Activated CD8-positive, alpha-beta T cell treated with anti-CD3 and anti-CD28 coated beads for 36 hours (primary cell): Measurements from ENCODE around the gene FXYD5. TPM values are rescaled to one million over a fixed set of nuclear protein-coding genes. Genes with fewer than 3 reads are reported as not detected.

Experiments used
- ATAC-seq: fragments of 200-7000 bp; cut with Tn5 transposase; one replicate; pipeline ENCODE4 v1.10.0; 2021; ENCODE audit warnings: mild to moderate bottlenecking, moderate library complexity
- CTCF ChIA-PET: fragments of 350-600 bp; sonication (Branson Sonifier 250); formaldehyde crosslinking; loops from one replicate; lab custom pipeline; 2021; ENCODE audit warnings: antibody characterized with exemption; lab: Charles Lee
- POLR2A ChIA-PET: fragments of 350-600 bp; sonication (Branson Sonifier 250); formaldehyde crosslinking; loops from one replicate; lab custom pipeline; 2021; ENCODE audit warnings: antibody characterized with exemption; lab: Charles Lee
- DNase-seq: peaks from one replicate; pipeline ENCODE4 v3.0.0-alpha.2; 2020
- H3K27ac Mint-ChIP-seq: one replicate; pipeline ENCODE4 v1.8.0; 2021; ENCODE audit warnings: mild to moderate bottlenecking, mixed read lengths
- H3K27me3 Mint-ChIP-seq: one replicate; pipeline ENCODE4 v1.8.0; 2021; ENCODE audit warnings: mixed read lengths
- H3K36me3 Mint-ChIP-seq: one replicate; pipeline ENCODE4 v1.8.0; 2021; ENCODE audit warnings: low read depth, mixed read lengths
- H3K4me1 Mint-ChIP-seq: one replicate; pipeline ENCODE4 v1.8.0; 2021; ENCODE audit warnings: low read depth, mixed read lengths
- H3K4me3 Mint-ChIP-seq: one replicate; pipeline ENCODE4 v1.8.0; 2021; ENCODE audit warnings: mild to moderate bottlenecking, moderate library complexity, mixed read lengths
- H3K9me3 Mint-ChIP-seq: one replicate; pipeline ENCODE4 v1.8.0; 2021; ENCODE audit warnings: mixed read lengths
- intact Hi-C: fragments of 100-400 bp; cut with micrococcal nuclease; formaldehyde crosslinking; loops from one replicate; pipeline ENCODE4 v1.10.0; 2022
- total RNA-seq, 2 experiments: library from RNA; stranded (reverse); gene quantifications; one replicate each; pipeline ENCODE4 v1.2.3, GENCODE V29; 2021
- TF ChIP-seq, protein P1 (sequence below): fragments of 200-600 bp; IDR thresholded peaks from one replicate; pipeline ENCODE4 v1.8.0; 2022; ENCODE audit warnings: antibody characterized with exemption, mild to moderate bottlenecking

FXYD5 gene
- total RNA-seq, 2 experiments from 2014 or later = 225 to 241 TPM

DNA sequence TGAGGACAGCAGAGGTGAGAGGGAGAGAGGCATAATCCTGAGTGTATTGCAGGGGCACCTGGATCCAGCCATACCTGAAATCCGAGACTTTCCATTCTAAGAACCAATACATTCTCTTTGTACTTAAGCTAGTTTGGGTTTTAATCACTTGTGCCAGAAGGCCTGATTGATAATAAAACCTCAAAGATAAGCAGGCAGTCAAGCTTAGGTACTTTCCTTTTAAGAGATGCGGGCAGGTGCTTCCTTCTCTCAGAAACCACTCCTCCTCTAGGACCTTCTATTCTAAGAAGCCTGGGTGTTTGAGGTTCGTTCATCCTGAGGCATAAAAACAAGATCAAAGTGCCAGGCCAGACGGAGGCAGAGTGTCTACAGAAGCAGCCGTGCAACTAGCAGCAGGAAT lies 51.8 kb downstream of the FXYD5 start:
- H3K9me3 Mint-ChIP-seq = peaks cover 5% of the 10 kb centered on the region
- H3K4me1 Mint-ChIP-seq = peaks cover 75% of the 10 kb centered on the region
- ChIA-PET CTCF (interaction anchor here (0.7 to 2.9 kb wide), 4 partner anchors 45 to 162 kb away, joined by 3 to 9 read pairs (median 4); partner anchors contain the start of gene FXYD5), POLR2A (interaction anchor here (0.7 to 2.5 kb wide), 7 partner anchors 8 to 89 kb away, joined by 3 to 11 read pairs (median 3); partner anchors contain the start of gene FXYD5)
- TF ChIP-seq, protein P1, sequence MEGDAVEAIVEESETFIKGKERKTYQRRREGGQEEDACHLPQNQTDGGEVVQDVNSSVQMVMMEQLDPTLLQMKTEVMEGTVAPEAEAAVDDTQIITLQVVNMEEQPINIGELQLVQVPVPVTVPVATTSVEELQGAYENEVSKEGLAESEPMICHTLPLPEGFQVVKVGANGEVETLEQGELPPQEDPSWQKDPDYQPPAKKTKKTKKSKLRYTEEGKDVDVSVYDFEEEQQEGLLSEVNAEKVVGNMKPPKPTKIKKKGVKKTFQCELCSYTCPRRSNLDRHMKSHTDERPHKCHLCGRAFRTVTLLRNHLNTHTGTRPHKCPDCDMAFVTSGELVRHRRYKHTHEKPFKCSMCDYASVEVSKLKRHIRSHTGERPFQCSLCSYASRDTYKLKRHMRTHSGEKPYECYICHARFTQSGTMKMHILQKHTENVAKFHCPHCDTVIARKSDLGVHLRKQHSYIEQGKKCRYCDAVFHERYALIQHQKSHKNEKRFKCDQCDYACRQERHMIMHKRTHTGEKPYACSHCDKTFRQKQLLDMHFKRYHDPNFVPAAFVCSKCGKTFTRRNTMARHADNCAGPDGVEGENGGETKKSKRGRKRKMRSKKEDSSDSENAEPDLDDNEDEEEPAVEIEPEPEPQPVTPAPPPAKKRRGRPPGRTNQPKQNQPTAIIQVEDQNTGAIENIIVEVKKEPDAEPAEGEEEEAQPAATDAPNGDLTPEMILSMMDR = no peak
- peak; percentile 71 for DNase-seq
- intact Hi-C loops = no loop called here
- peak overlapping the region; percentile 17 for H3K4me3 Mint-ChIP-seq
- H3K27ac Mint-ChIP-seq = peak overlapping the region; percentile 94
- ATAC-seq = peak; percentile 48
- H3K27me3 Mint-ChIP-seq = no peaks in the 10 kb centered on the region
- peaks cover 9% of the 10 kb centered on the region for H3K36me3 Mint-ChIP-seq

DNA sequence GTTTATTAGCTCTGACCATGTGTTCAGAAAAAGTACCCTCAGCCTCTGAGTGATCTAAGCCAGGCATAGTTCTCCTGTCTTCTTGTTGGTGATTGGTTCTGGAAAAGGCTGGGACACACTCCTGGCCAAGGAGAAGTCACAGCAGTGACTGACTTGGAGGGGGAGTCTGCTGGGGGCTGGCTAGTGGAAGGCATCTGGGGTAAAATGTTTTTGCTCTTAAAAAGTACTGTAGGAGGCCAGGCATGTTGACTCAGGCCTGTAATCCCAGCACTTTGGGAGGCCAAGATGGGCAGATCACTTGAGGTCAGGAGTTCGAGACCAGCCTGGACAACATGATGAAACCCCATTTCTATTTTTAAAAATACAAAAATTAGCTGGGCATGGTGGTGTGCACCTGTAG lies 52.3 kb downstream of the FXYD5 start:
- no peak for ATAC-seq
- Mint-ChIP-seq H3K4me3 (peak overlapping the region; percentile 17), H3K9me3 (peaks cover 5% of the 10 kb centered on the region), H3K27me3 (no peaks in the 10 kb centered on the region), H3K27ac (peak overlapping the region; percentile 94), H3K4me1 (peaks cover 76% of the 10 kb centered on the region), H3K36me3 (peaks cover 9% of the 10 kb centered on the region)
- TF ChIP-seq, protein P1 = no peak
- DNase-seq = peak; percentile 25
- ChIA-PET CTCF (interaction anchor here (0.7 to 2.9 kb wide), 3 partner anchors 44 to 162 kb away, joined by 3 to 9 read pairs (median 3); partner anchors contain the start of gene FXYD5), POLR2A (interaction anchor here (1.0 to 2.5 kb wide), 4 partner anchors 12 to 53 kb away, joined by 3 to 11 read pairs (median 4); partner anchors contain the start of gene FXYD5)
- intact Hi-C loops = no loop called here

DNA sequence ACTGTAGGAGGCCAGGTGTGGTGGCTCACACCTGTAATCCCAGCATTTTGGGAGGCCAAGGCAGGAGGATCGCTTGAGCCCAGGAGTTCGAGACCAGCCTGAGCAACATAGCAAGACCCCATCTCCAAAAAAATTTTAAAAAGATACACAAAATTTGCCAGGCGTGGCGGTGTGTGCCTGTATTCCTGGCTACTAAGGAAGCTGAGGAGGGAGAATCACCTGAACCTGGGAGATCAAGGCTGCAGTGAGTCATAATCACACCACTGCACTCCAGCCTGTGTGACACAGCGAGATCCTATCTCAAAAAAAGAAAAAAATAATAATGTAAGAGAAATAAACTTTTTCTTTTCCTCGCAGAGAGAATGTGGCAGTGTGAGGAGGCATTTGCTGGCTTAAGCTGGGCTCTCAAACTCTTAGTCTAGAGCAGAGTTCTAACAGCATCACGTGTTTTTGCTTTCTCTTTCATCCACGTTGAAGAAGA lies 52.9 kb downstream of the FXYD5 start:
- ChIA-PET CTCF (interaction anchor here (2.9 kb wide), 1 partner anchor 53 kb away, joined by 9 read pairs; the partner anchor contains the start of gene FXYD5), POLR2A (interaction anchor here (2.5 kb wide), 1 partner anchor 33 kb away, joined by 6 read pairs; no protein-coding TSS in a partner anchor)
- no peak for DNase-seq
- peaks cover 78% of the 10 kb centered on the region for H3K4me1 Mint-ChIP-seq
- TF ChIP-seq, protein P1 = no peak
- H3K27ac Mint-ChIP-seq = peak overlapping the region; percentile 94
- H3K36me3 Mint-ChIP-seq = peaks cover 9% of the 10 kb centered on the region
- H3K4me3 Mint-ChIP-seq = no peak overlapping the region
- H3K27me3 Mint-ChIP-seq = no peaks in the 10 kb centered on the region
- H3K9me3 Mint-ChIP-seq = peaks cover 5% of the 10 kb centered on the region
- intact Hi-C loops = no loop called here
- no peak for ATAC-seq

DNA sequence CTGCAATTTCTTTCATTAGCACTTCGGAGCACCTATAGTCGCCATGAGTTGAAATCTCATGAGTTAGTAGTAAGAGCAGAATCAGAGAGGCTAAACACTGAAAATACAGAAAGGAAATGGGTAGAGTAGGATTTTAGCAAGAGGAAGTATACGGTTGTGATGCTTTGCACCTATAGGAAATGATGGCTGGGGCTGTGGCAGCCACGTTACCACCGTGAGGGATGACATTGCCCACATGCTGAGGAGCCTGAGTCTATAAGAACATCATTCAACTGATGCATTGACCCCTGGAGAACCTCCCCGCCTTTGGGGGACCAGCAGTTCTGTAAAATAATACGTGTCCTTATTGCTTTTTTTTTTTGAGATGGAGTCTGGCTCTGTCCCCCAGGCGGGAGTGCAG lies 53.6 kb downstream of the FXYD5 start:
- Mint-ChIP-seq H3K9me3 (peaks cover 5% of the 10 kb centered on the region), H3K4me1 (peaks cover 78% of the 10 kb centered on the region), H3K4me3 (no peak overlapping the region), H3K36me3 (peaks cover 8% of the 10 kb centered on the region), H3K27me3 (no peaks in the 10 kb centered on the region), H3K27ac (peak overlapping the region; percentile 94)
- DNase-seq (peak; percentile 29), ATAC-seq (no peak)
- ChIA-PET CTCF (no interaction called here), POLR2A (no interaction called here)
- intact Hi-C loops = no loop called here
- TF ChIP-seq, protein P1 = no peak

DNA sequence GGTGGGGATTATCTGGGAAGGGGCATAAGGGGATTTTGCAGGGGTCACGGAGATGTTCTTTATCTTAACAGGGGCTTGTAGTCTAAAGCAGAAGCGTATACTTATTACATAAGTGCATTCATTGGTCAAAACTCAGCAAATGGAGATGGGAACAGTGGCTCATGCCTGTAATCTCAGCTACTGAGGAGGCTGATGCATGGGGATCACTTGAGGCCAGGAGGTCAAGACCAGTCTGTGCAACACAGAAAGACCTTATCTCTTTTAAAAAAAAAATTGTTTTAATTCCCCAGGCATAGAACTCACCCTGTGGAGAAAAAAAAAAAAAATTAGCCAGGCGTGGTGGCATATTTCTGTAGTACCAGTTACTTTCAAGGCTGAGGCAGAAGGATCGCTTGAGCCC lies 55.1 kb downstream of the FXYD5 start:
- ChIA-PET CTCF (no interaction called here), POLR2A (interaction anchor here (1.0 kb wide), 1 partner anchor 66 kb away, joined by 3 read pairs; no protein-coding TSS in a partner anchor)
- intact Hi-C loops = loop anchor here (5.0 kb wide), 1 partner anchor 67 kb away; the partner anchor contains the start of gene FXYD7
- TF ChIP-seq, protein P1 = no peak
- Mint-ChIP-seq H3K4me1 (peaks cover 80% of the 10 kb centered on the region), H3K27me3 (no peaks in the 10 kb centered on the region), H3K9me3 (peaks cover 5% of the 10 kb centered on the region), H3K4me3 (no peak overlapping the region), H3K36me3 (peaks cover 8% of the 10 kb centered on the region), H3K27ac (peak overlapping the region; percentile 69)
- DNase-seq (no peak), ATAC-seq (no peak)
